Osteocyte (in vitro differentiated cells): ENCODE measurements around the gene ETNK2. TPM values are rescaled to one million over a fixed set of nuclear protein-coding genes. Genes with fewer than 3 reads are reported as not detected.

ENCODE experiments used
- DNase-seq: peaks from one replicate; pipeline ENCODE4 v3.0.0; 2021; ENCODE audit warnings: mixed read lengths; ENCODE audit not compliant: unreplicated experiment; ENCODE audit errors: extremely low spot score
- H3K27ac Mint-ChIP-seq: one replicate; pipeline ENCODE4 v1.8.0; 2021; ENCODE audit warnings: mild to moderate bottlenecking, mixed read lengths; ENCODE audit not compliant: unreplicated experiment
- H3K27me3 Mint-ChIP-seq: one replicate; pipeline ENCODE4 v1.8.0; 2021; ENCODE audit warnings: mixed read lengths; ENCODE audit not compliant: unreplicated experiment
- H3K36me3 Mint-ChIP-seq: one replicate; pipeline ENCODE4 v1.8.0; 2021; ENCODE audit warnings: mixed read lengths; ENCODE audit not compliant: unreplicated experiment
- H3K4me1 Mint-ChIP-seq: one replicate; pipeline ENCODE4 v1.8.0; 2021; ENCODE audit warnings: mixed read lengths; ENCODE audit not compliant: unreplicated experiment
- H3K4me3 Mint-ChIP-seq: one replicate; pipeline ENCODE4 v1.8.0; 2021; ENCODE audit warnings: mild to moderate bottlenecking, moderate library complexity, mixed read lengths; ENCODE audit not compliant: unreplicated experiment
- H3K9me3 Mint-ChIP-seq: one replicate; pipeline ENCODE4 v1.8.0; 2021; ENCODE audit warnings: mixed read lengths; ENCODE audit not compliant: unreplicated experiment
- CTCF ChIP-seq: fragments of 200-600 bp; sonication (generic); IDR thresholded peaks from 2 replicates; pipeline ENCODE4 v1.5.0; 2021; ENCODE audit warnings: antibody characterized with exemption, mild to moderate bottlenecking, moderate library complexity
- total RNA-seq: library from RNA; stranded (reverse); gene quantifications from 2 replicates; pipeline ENCODE4 v1.2.1, GENCODE V29; 2021

Gene ETNK2
- total RNA-seq, 1 donor from 2014 or later: 15.4 TPM

DNA sequence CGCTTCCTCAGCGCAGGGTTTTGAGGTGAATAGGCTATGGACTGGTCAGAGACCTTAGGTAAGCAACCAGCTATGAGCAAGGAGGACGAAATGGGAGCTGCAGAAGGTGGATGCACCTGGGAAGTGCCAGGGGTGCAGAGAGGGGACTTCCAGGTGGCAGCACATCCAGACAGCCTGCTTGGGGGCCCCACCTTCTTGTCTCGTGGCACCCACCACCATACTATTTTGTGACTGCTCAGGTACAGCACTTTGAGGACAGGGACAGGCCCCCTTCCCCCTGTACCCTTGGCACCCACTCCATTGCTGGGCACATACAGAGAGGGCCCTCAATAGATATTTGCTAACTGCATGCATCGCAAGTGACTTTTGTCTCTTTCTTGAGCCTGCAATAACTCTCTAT, 45.2 kb upstream of the ETNK2 start:
- H3K9me3 Mint-ChIP-seq: no peaks in the 10 kb centered on the region
- no peaks in the 10 kb centered on the region for H3K36me3 Mint-ChIP-seq
- no peak for TF ChIP-seq CTCF
- no peak overlapping the region for H3K27ac Mint-ChIP-seq
- H3K4me1 Mint-ChIP-seq: peaks cover 11% of the 10 kb centered on the region
- no peak for DNase-seq
- peaks cover 19% of the 10 kb centered on the region for H3K27me3 Mint-ChIP-seq
- H3K4me3 Mint-ChIP-seq: no peak overlapping the region

- H3K4me1 Mint-ChIP-seq: peaks cover 11% of the 10 kb centered on the region
- H3K36me3 Mint-ChIP-seq: no peaks in the 10 kb centered on the region
- H3K9me3 Mint-ChIP-seq: no peaks in the 10 kb centered on the region
- no peak for DNase-seq
- no peak within 1 kb of the TSS for H3K27ac Mint-ChIP-seq
- no peak within 1 kb of the TSS for H3K4me3 Mint-ChIP-seq
- TF ChIP-seq CTCF: no peak
- H3K27me3 Mint-ChIP-seq: peaks cover 19% of the 10 kb centered on the region
These were observed 44.4 kb upstream of the ETNK2 start, which contains the start of gene KISS1 for GRCh38 chr1:204196068-204196795. Gene KISS1, minus strand, starts transcription at chr1:204196491. Its CDS starts 3,615 bp downstream, at chr1:204192876.

GRCh38 chr1:204194771-204195170, 42.9 kb upstream of the ETNK2 start:
- Mint-ChIP-seq H3K27me3 (peaks cover 28% of the 10 kb centered on the region), H3K36me3 (no peaks in the 10 kb centered on the region), H3K9me3 (no peaks in the 10 kb centered on the region), H3K4me3 (no peak overlapping the region), H3K4me1 (peaks cover 19% of the 10 kb centered on the region), H3K27ac (no peak overlapping the region)
- no peak for TF ChIP-seq CTCF
- no peak for DNase-seq

GRCh38 chr1:204194080-204194479, 42.2 kb upstream of the ETNK2 start:
- Mint-ChIP-seq H3K4me3 (no peak overlapping the region), H3K27me3 (peaks cover 35% of the 10 kb centered on the region), H3K36me3 (no peaks in the 10 kb centered on the region), H3K9me3 (no peaks in the 10 kb centered on the region), H3K27ac (no peak overlapping the region), H3K4me1 (peaks cover 20% of the 10 kb centered on the region)
- TF ChIP-seq CTCF: no peak
- no peak for DNase-seq

DNA sequence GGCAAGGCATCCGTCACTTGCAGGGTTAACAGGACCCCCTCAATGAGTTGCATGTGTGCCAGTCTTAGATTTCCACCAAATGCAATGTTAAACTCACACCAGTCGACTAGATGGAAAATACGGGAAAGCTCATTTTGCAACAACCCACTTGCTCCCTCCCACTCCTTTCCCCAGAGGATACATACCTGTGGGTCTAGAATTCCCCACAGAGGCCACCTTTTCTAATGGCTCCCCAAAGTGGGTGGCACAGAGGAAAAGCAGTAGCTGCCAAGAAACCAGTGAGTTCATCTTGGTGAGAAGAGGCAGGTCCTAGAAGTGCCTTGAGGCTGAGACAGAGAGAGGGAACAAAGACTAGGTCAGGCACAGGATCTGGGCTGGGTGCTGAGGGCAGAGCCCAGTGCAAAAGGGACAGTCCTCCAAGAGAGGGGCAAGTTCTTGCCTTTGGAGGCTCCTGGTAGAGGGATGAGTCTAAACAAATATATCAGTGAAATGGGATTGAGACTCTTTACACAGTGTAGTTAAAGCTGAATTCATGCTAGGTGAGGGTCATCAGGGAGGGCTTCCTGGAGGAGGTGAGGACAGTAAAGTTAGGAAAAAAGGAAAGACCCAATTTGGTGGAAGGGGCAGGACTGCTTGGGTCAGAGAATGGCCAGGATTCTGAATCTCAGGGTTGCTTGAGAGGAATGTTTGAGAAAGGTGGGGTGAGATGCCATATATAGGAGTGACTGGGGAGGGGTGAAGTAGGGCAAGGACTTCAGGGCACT, 40.9 kb upstream of the ETNK2 start:
- H3K4me3 Mint-ChIP-seq: no peak overlapping the region
- H3K27me3 Mint-ChIP-seq: peaks cover 44% of the 10 kb centered on the region
- no peak for DNase-seq
- no peak overlapping the region for H3K27ac Mint-ChIP-seq
- no peaks in the 10 kb centered on the region for H3K9me3 Mint-ChIP-seq
- H3K4me1 Mint-ChIP-seq: peaks cover 20% of the 10 kb centered on the region
- TF ChIP-seq CTCF: no peak
- no peaks in the 10 kb centered on the region for H3K36me3 Mint-ChIP-seq
